ENCODE results near the gene PIP4K2A.

GRCh38 chr10:22651276-22651980 lies 63.0 kb downstream of the PIP4K2A start:
- TF ChIP-seq CTCF (IDR thresholded peaks at IDR 0.05) (no peak), POLR2A (IDR thresholded peaks at IDR 0.05) (no peak), POLR2AphosphoS5 (IDR thresholded peaks at IDR 0.05) (no peak), EP300 (IDR thresholded peaks at IDR 0.05) (no peak)

All from suprapubic skin (tissue), 4 donors.